DMS 273 (cell line): ENCODE results near the gene OLR1.

Experiments used
- DNase-seq: peaks from one replicate; lab custom pipeline; 2025; ENCODE audit not compliant: unreplicated experiment; lab: John Stamatoyannopoulos, UW

OLR1 gene

GRCh38 chr12:10110256-10110844 is 61.6 kb downstream of the OLR1 start:
- no peak for DNase-seq
